Suppressor macrophage treated with lipopolysaccharide for 1 hour (primary cell): ENCODE measurements around the gene SFXN3.

Experiments
- DNase-seq, 3 donors: peaks; one replicate each; pipeline ENCODE4 v3.0.0-alpha.2; 2020 to 2022

SFXN3 gene

GRCh38 chr10:101036726-101037125 is 5.7 kb downstream of the SFXN3 start:
- DNase-seq = no peak

DNA sequence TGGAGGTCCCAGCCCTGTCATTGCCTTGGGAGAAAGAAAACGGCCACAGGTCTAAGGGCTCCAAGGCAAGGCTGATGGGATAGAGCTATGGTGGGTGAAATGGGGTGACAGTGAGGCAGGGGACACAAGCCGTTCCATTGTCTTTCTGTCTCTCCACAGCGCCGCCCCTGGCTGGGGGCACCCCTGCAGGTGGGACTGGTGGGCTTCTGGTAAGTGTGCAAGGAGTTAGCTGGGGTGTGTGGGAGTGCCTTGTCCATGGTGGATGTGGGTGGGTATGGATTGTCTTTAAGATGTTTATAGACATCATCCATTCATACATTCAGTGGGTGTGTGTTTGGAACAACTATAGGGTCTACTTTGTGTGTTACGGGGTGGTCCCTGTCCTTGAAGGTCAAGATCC is 7.5 kb downstream of the SFXN3 start:
- DNase-seq = no peak

- no peak for DNase-seq
Measured at GRCh38 chr10:101040061-101040460, 9.0 kb downstream of the SFXN3 start.

GRCh38 chr10:101040851-101041250 is 9.8 kb downstream of the SFXN3 start:
- no peak for DNase-seq

DNA sequence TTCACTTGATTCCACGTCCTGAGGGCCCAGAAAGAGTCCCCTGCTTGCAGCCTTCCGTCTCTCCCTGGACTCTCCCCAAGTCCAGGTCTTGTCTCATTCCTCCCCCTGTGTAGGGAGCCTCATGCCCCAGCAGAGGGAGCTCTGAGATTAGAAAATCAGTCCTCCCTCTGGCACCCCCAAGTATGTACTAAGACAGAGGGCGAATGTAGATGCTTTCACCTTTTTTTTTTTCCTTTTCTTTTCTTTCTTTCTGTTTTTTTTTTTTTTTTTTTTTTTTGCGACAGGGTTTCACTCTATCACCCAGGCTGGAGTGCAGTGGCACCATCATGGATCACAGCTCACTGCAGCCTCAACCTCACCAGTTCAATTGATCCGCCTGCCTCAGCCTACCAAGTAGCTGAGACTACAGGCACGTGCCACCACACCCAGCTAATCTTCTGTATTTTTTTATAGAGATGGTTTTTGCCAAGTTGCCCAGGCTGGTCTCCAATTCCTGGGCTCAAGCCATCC is 10.3 kb downstream of the SFXN3 start:
- peak; percentile 82 to 86 (median 85) for DNase-seq

DNA sequence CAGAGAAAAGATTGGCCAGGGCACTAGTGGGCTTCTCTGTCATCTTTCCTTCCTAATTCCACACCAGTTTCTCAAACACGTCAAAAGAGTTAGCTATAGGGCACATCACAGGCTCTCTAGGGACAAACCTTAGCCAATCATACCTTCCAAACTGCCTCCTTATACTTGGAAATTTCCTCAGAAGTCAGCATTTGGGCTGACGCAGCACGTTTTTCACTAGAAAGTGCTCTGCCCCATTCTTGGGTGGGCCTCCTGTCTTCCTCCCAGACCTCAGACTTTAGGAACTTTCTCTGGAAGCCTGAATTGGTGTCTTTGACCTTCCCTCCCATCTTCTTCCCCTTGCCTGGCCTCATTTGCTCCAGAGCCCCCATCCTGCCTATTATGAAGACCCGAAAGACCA is 11.1 kb downstream of the SFXN3 start:
- no peak for DNase-seq

DNA sequence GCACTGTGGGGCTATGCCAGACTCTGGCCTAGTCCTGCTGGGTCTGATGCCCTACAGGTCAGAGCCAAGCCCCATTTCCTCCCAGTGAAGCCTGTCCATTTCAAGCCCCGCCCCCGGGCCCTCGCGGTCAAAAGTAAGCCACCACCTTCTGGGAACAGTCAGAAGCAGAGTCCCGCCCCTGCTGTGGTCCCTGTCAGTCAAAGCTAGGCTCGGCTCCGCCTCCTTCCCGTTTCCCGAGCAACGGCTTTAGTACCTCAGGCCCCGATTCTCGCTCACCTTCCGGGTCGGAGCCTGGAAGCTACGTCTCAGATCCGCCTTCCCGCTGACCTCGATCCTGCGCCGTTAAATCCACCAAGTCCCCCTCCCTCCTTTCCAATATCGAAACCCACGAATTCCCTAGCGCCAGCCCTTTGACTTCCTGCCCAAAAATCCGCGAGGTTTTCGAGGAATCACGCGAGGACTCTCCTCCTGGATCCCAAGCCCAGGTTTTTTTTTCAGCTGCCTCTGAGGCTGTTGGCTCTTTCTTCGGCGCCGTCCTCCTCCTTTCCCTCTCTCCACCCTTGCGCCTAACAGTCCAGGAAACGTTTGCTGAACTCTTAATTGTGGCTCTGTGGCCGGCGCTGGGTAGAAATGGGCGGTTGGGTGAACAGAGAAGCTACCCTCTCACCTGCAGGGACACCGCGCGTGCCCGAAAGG is 11.8 kb downstream of the SFXN3 start:
- DNase-seq = peak; percentile 95 to 97 (median 97)

DNA sequence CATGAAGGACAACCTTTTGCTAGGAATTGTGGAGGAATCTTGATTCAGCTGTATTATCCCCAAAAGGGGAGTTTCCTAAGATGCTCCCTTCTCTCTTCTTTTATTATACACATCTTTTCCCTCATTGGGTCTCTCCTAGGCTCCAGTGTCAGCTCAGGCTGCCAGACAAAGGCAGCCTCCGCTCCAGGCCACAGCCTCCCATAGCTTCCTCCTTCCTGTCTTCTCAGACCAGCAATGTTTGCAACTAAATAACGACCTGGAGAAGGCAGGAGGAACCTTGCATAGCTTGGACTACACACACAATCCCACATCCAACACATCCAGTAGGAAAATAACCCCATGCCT is 12.3 kb downstream of the SFXN3 start:
- no peak for DNase-seq

DNA sequence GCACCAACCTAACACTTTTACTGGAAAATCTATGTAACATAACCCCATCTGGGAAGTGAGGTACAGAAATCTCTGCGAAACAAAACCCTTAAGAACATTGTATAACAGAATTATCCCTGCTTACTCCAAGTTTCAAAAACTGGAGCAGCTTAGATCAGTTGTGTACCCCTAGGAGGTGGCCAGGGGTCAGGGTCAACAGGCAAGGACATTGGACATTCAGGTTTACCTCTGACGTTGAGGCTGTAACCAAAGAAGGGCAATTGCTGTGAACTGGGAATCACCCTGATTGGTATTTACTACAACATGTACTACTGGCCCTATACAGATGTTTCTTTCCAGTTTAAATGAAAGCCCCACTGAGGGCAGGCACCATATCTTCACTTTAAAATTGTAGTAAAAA is 13.1 kb downstream of the SFXN3 start:
- no peak for DNase-seq

DNA sequence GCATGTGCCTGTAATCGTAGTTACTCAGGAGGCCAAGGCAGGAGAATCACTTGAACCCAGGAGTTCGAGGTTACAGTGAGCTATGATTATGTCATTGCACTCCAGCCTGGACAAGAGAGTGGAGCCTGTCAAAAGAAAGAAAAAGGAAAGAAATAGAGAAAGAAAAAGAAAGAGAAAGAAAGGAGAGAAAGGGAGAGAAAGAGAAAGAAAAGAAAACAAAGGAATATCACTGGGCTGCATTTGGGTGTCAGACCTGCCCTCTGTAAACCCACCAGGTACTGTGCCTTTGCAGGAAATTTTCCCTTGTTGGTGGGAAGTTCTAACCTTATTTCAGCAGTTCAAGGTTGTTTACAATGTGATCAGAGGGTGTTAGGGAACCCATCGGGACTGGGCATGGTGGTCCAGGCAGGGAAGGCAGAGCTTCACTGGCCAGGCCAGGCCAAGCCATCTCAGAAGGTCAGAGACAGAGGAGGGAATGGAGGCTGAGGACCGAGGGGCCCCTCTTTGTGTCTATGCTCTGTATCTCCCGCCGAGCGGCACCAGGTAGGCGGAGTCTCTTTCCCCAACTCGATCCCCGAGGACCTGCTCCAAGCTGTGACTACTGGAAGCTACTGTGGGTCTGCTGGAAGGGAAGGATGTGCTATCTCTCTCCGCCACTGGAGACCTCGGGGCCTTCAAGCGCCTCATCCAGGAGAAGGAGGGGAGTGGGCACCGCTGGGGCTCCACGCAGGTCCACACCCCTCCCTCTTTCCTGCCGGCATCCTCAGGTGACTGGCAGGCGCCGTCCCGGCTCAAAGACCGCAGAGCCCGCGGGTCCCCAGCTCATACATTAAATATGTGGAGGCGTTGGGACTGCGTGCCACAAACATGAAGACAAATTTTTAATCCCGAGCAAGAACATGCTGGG is 15.6 kb downstream of the SFXN3 start:
- DNase-seq = no peak

DNA sequence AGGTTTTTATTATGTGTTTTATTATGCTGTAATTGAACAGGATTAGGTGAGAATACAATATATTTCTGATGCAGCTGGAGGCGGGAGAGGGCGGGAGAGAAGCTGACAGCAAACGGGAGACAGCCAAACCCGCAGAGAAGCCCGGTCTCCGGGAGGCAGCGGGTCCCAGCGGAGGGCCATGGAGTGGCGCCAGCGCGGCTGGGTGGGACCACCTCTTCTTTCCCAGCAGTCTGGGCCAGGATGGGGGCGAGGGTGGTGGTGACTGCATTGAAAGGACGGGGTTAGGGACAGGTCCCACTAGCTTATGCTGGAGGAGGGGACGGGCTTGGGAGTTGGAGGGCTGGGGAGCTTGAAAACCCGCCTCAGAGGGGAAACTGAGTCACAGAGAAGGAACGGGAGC is 16.2 kb downstream of the SFXN3 start:
- DNase-seq = no peak

DNA sequence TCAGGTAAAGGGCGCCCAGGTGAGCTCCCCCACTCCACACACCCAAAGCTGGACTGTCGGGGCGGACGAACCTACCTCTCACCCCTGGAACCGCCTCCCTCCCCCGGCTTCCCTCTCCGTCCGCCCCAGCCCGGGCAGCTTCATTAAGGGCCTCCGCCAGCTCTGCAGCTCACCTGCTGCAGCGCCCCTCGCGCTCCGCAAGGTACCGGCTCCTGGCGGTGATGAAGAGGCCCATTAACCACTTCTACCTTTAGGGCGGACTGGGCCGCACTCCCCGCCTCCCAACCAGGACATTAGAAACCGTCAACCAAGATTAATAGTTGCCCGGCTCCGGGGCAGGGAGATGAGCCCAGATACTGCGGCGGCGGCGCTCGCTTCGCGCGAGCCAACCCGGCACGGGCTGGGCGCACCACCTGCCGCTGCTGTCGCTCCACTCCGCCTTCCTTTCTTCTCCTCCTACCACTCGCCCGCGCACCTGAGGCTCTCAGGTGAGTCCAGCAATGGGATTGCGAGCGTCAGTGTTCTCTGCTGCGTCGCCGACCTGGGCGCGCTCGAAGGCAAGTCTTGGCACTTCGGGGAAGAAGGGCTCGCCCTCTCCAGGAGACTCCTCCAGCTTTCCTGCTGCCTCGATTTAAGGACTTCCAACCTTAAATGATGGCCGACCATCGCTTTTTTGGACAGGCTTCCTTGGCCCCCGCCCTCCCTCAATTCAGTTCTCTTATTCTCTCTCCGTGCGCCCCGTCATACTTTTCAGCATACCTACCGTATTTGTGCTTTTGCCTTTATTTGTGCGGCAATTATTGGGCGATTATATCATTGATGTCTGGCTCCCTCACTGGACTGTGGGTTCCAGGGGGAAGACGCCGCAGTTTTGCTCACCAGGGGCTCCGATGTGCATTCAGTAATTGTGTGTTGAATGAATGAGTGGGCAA is 17.2 kb downstream of the SFXN3 start:
- DNase-seq = no peak

- peak; percentile 67 to 84 (median 71) for DNase-seq
Measured at GRCh38 chr10:101050208-101051069, 19.4 kb downstream of the SFXN3 start.

DNA sequence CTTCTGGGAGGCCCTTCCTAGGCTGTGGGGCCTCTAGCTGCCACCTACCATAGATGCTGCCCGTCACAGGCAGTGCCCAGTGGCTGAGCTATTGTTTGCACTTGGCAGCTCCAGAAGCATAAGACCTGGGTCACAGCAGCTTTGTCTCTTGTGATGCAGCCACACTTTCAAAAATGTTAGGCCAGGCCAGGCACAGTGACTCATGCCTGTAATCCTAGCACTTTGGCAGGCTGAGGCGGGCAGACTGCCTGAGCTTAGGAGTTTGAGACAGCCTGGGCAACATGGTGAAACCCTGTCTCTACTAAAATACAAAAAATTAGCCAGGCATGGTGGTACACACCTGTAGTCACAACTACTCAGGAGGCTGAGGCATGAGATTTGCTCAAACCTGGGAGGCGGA is 21.3 kb downstream of the SFXN3 start:
- no peak for DNase-seq

GRCh38 chr10:101053516-101053915 is 22.5 kb downstream of the SFXN3 start:
- DNase-seq = no peak

DNA sequence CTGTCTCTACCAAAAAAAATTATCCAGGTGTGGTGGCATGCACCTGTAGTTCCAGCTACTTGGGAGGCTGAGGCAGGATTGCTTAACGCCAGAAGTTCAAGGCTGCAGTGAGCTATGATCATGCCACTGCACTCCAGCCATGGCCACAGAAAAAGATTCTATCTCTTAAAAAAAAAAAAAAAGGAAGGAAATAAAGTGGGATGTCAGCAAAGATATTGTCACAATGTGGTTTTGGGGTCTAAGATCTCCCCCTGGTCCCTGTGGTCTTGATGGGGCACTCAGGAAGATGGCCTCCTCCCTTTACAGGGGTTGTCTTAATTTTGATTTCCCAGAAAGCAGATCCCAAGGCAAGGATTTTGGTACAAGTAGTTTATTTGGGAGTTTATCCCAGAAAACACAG is 23.3 kb downstream of the SFXN3 start:
- no peak for DNase-seq

DNA sequence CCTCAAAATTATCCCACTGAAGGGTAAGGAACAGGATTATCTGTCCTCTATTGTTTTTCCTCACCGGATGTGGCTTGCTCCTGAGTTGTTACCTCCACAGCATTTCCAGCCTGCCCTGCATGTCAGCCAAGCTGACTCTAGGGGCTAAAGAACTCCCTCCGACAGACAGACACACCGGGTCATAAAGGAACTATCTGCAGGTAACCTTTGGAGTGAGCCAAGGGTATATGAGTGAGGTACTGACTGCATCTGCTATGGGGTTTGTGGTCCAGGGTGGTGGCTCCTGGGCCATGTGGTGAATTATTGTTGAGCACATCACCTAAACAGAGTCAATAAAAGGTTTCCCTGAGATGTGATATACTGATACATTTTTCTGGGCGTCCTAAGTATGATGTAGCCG is 23.8 kb downstream of the SFXN3 start:
- no peak for DNase-seq

DNA sequence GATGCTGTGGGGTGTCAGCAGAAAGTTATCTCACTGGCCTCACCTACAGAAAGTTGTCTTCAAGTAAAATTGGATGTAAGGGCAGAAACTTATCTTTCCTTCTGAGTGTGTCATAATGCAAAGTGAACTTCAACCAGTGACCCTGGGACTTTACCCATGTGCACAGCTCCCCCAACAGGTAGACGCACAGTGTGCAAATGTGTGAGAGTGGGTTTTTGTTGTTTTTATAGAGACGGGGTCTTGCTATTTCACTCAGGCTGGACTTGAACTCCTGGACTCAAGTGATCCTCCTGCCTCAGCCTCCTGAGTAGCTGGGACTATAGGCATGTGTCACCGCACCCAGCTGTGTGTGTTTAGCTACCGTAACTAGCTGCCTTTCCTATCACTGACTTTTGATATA is 24.4 kb downstream of the SFXN3 start:
- no peak for DNase-seq

DNA sequence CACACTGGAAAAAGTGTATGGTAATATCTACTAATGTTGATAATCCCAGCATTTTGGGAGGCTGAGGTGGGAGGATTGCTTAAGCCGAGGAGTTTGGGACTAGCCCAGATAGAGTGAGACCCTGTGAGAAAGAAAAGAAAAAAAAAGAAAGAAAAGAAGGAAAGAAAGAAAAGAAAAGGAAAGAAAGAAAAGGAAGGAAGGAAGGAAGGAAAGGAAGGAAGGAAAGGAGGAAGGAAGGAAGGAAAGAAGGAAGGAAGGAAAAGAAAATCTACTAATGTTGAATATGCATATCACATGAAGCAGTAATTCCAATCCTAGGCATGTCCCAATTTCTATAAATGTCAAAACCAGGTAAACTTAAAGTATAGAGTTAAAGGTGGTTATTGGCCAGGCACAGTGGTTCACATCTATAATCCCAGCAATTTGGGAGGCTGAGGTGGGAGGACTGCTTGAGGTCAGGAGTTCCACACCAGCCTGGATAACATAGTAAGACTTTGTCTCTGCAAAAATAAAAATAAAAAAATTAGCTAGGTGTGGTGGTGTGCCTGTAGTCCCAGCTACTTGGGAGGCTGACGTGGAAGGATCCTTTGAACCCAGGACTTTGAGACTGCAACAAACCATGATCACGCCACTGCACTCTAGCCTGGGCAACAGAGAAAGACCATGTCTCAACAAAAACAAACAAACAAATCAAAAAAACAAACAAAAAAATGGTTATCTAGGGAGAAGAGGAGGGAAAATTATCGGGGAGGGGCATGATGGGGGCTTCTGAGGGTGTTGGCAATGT is 25.5 kb downstream of the SFXN3 start:
- no peak for DNase-seq

- peak; percentile 96 to 100 (median 99) for DNase-seq
Measured at GRCh38 chr10:101060036-101060950, 29.3 kb downstream of the SFXN3 start.
